GM19351 (cell line): ENCODE data around the gene WDR20.
A peak's percentile ranks its signal among the peaks of the same experiment; 100 is the strongest.
"Not testable (repeated sequence)": the region's sequence is repeated elsewhere in the genome, so short reads cannot be mapped to it uniquely, and the experiment has no call there.

ENCODE experiments used
- ATAC-seq: cut with Tn5 transposase; IDR thresholded peaks from one replicate; pipeline ENCODE4 v1.9.1; 2021; ENCODE audit warnings: mild to moderate bottlenecking, moderate library complexity; ENCODE audit not compliant: unreplicated experiment

WDR20 gene

GRCh38 chr14:102131741-102132140, 8.0 kb upstream of the WDR20 start:
- no peak for ATAC-seq

GRCh38 chr14:102134021-102134420, 5.7 kb upstream of the WDR20 start:
- not testable (repeated sequence) for ATAC-seq

- ATAC-seq: not testable (repeated sequence)
Observed at GRCh38 chr14:102134719-102135118, 5.0 kb upstream of the WDR20 start.

- ATAC-seq: not testable (repeated sequence)
Observed at GRCh38 chr14:102135456-102135855, 4.2 kb upstream of the WDR20 start.

- ATAC-seq: no peak
Observed at GRCh38 chr14:102138535-102138934, 1.2 kb upstream of the WDR20 start.

GRCh38 chr14:102138961-102139285, 774 bp upstream of the WDR20 start:
- ATAC-seq: no peak

GRCh38 chr14:102140027-102140749, 491 bp downstream of the WDR20 start:
- peak; percentile 9 for ATAC-seq

- no peak for ATAC-seq
Observed at GRCh38 chr14:102140750-102141145, 1.1 kb downstream of the WDR20 start.

GRCh38 chr14:102141797-102142196, 2.1 kb downstream of the WDR20 start:
- no peak for ATAC-seq

GRCh38 chr14:102144914-102145313, 5.2 kb downstream of the WDR20 start:
- no peak for ATAC-seq

- no peak for ATAC-seq
Observed at GRCh38 chr14:102145395-102145794, 5.7 kb downstream of the WDR20 start.

GRCh38 chr14:102146423-102146822, 6.7 kb downstream of the WDR20 start:
- no peak for ATAC-seq

- ATAC-seq: no peak
Observed at GRCh38 chr14:102150083-102150482, 10.4 kb downstream of the WDR20 start.

GRCh38 chr14:102150744-102151143, 11.0 kb downstream of the WDR20 start:
- ATAC-seq: no peak

- not testable (repeated sequence) for ATAC-seq
Observed at GRCh38 chr14:102151411-102151810, 11.7 kb downstream of the WDR20 start.

GRCh38 chr14:102154121-102154520, 14.4 kb downstream of the WDR20 start:
- no peak for ATAC-seq

- no peak for ATAC-seq
Observed at GRCh38 chr14:102154821-102155549, 15.3 kb downstream of the WDR20 start.

- no peak for ATAC-seq
Observed at GRCh38 chr14:102157346-102157745, 17.6 kb downstream of the WDR20 start.

- ATAC-seq: no peak
Observed at GRCh38 chr14:102158797-102159196, 19.1 kb downstream of the WDR20 start.

- ATAC-seq: no peak
Observed at GRCh38 chr14:102159841-102160240, 20.1 kb downstream of the WDR20 start.

- no peak for ATAC-seq
Observed at GRCh38 chr14:102162487-102162886, 22.8 kb downstream of the WDR20 start.

- ATAC-seq: no peak
Observed at GRCh38 chr14:102164241-102164641, 24.5 kb downstream of the WDR20 start.
